ENCODE results near the gene JCHAIN.
"Not testable (repeated sequence)": the region's sequence is repeated elsewhere in the genome, so short reads cannot be mapped to it uniquely, and the experiment has no call there.

Gene JCHAIN

GRCh38 chr4:70704215-70704930, 38.1 kb upstream of the JCHAIN start:
- Histone ChIP-seq H2AFZ (ENCODE audit: low read length) (no peak overlapping the region), H3K4me1 (ENCODE audit: insufficient read depth, low read length, severe bottlenecking) (peaks cover 70% of the 10 kb centered on the region), H4K20me1 (ENCODE audit: insufficient read depth, low read length) (no peaks in the 10 kb centered on the region), H3K9me3 (ENCODE audit: low read length) (no peaks in the 10 kb centered on the region), H3K79me2 (ENCODE audit: insufficient read depth, low read length) (peaks cover 38% of the 10 kb centered on the region), H3K27ac (ENCODE audit: low read depth, low read length, poor library complexity, severe bottlenecking) (peak overlapping the region; percentile 96), H3K9me2 (ENCODE audit: low read depth, low read length) (no peaks in the 10 kb centered on the region), H3K4me2 (ENCODE audit: low read length) (peak overlapping the region; percentile 89), H3K36me3 (ENCODE audit: insufficient read depth, low read length) (no peaks in the 10 kb centered on the region), H3K4me3 (ENCODE audit: low read depth, low read length, poor library complexity, severe bottlenecking) (peak overlapping the region; percentile 73), H3F3A (ENCODE audit: insufficient read depth, low read length) (no peaks in the 10 kb centered on the region), H3K27me3 (ENCODE audit: insufficient read depth, low read length) (no peaks in the 10 kb centered on the region), H3K9ac (ENCODE audit: low read length) (peak overlapping the region; percentile 76)
- TF ChIP-seq, protein P1, sequence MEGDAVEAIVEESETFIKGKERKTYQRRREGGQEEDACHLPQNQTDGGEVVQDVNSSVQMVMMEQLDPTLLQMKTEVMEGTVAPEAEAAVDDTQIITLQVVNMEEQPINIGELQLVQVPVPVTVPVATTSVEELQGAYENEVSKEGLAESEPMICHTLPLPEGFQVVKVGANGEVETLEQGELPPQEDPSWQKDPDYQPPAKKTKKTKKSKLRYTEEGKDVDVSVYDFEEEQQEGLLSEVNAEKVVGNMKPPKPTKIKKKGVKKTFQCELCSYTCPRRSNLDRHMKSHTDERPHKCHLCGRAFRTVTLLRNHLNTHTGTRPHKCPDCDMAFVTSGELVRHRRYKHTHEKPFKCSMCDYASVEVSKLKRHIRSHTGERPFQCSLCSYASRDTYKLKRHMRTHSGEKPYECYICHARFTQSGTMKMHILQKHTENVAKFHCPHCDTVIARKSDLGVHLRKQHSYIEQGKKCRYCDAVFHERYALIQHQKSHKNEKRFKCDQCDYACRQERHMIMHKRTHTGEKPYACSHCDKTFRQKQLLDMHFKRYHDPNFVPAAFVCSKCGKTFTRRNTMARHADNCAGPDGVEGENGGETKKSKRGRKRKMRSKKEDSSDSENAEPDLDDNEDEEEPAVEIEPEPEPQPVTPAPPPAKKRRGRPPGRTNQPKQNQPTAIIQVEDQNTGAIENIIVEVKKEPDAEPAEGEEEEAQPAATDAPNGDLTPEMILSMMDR (IDR thresholded peaks at IDR 0.05; ENCODE audit: low read length) = peak; percentile 60
- TF ChIP-seq EZH2 (IDR thresholded peaks at IDR 0.05; ENCODE audit: borderline replicate concordance, low read length) = no peak

GRCh38 chr4:70703619-70704214, 37.4 kb upstream of the JCHAIN start:
- no peak for TF ChIP-seq EZH2 (IDR thresholded peaks at IDR 0.05; ENCODE audit: borderline replicate concordance, low read length)
- TF ChIP-seq, protein P1 (IDR thresholded peaks at IDR 0.05; ENCODE audit: low read length) = no peak
- H3K4me1 ChIP-seq (ENCODE audit: insufficient read depth, low read length, severe bottlenecking) = peaks cover 64% of the 10 kb centered on the region

DNA sequence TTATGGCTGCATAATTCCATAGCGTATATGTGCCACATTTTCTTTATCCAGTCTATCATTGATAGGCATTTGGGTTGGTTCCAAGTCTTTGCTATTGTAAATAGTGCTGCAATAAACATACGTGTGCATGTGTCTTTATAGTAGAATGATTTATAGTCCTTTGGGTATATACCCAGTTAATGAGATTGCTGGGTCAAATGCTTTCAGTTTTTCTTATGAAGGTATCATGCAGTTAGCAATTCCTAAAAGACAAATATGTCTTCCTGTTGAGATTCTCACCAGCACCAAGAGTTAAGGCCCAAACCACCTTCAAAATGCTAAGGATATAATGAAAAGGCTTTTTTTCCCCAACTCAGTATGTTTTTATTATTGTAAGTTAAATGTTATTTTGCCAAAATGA, 36.3 kb upstream of the JCHAIN start:
- not testable (repeated sequence) for H3K9me3 ChIP-seq (ENCODE audit: low read length); H3K9ac ChIP-seq (ENCODE audit: low read length); H3K27me3 ChIP-seq (ENCODE audit: insufficient read depth, low read length); H3F3A ChIP-seq (ENCODE audit: insufficient read depth, low read length); H3K4me2 ChIP-seq (ENCODE audit: low read length); H3K4me3 ChIP-seq (ENCODE audit: low read depth, low read length, poor library complexity, severe bottlenecking); H2AFZ ChIP-seq (ENCODE audit: low read length); H4K20me1 ChIP-seq (ENCODE audit: insufficient read depth, low read length); H3K9me2 ChIP-seq (ENCODE audit: low read depth, low read length); H3K36me3 ChIP-seq (ENCODE audit: insufficient read depth, low read length)
- H3K4me1 ChIP-seq (ENCODE audit: insufficient read depth, low read length, severe bottlenecking) = peaks cover 52% of the 10 kb centered on the region
- peak overlapping the region; percentile 96 for H3K27ac ChIP-seq (ENCODE audit: low read depth, low read length, poor library complexity, severe bottlenecking)
- H3K79me2 ChIP-seq (ENCODE audit: insufficient read depth, low read length) = peaks cover 20% of the 10 kb centered on the region

More at GRCh38 chr4:70703619-70704214, 37.4 kb upstream of the JCHAIN start:
- Histone ChIP-seq H3F3A (ENCODE audit: insufficient read depth, low read length) (no peaks in the 10 kb centered on the region), H3K4me3 (ENCODE audit: low read depth, low read length, poor library complexity, severe bottlenecking) (peak overlapping the region; percentile 73), H3K27ac (ENCODE audit: low read depth, low read length, poor library complexity, severe bottlenecking) (peak overlapping the region; percentile 96), H3K79me2 (ENCODE audit: insufficient read depth, low read length) (peaks cover 31% of the 10 kb centered on the region), H3K9me2 (ENCODE audit: low read depth, low read length) (no peaks in the 10 kb centered on the region), H2AFZ (ENCODE audit: low read length) (no peak overlapping the region), H3K27me3 (ENCODE audit: insufficient read depth, low read length) (no peaks in the 10 kb centered on the region), H3K4me2 (ENCODE audit: low read length) (peak overlapping the region; percentile 89), H3K9me3 (ENCODE audit: low read length) (no peaks in the 10 kb centered on the region), H3K9ac (ENCODE audit: low read length) (peak overlapping the region; percentile 76), H3K36me3 (ENCODE audit: insufficient read depth, low read length) (no peaks in the 10 kb centered on the region), H4K20me1 (ENCODE audit: insufficient read depth, low read length) (no peaks in the 10 kb centered on the region)

All from OCI-LY1 (cell line).